ENCODE results near the gene PRR22. TPM values are rescaled to one million over a fixed set of nuclear protein-coding genes. Genes with fewer than 3 reads are reported as not detected.

PRR22 gene
- total RNA-seq, 1 experiment from 2014 or later, result not detected

- peaks cover 10% of the 10 kb centered on the region for H3K4me1 ChIP-seq (ENCODE audit: low read length)
- H3K27me3 ChIP-seq (ENCODE audit: low read length), result no peaks in the 10 kb centered on the region
- no peak overlapping the region for H3K4me3 ChIP-seq (ENCODE audit: low read length)
- DNase-seq, result no peak
- no peaks in the 10 kb centered on the region for H3K9me3 ChIP-seq (ENCODE audit: low read length)
- H3K4me2 ChIP-seq (ENCODE audit: low read depth, low read length, poor library complexity, severe bottlenecking), result no peak overlapping the region
- H3K36me3 ChIP-seq (ENCODE audit: insufficient read depth, low read length), result no peaks in the 10 kb centered on the region
- H4K20me1 ChIP-seq (ENCODE audit: insufficient read depth, low read depth, low read length), result no peaks in the 10 kb centered on the region
- no peak overlapping the region for H3K9ac ChIP-seq (ENCODE audit: low read length)
- no peak overlapping the region for H3K27ac ChIP-seq (ENCODE audit: low read length)
- H3K9me2 ChIP-seq (replicated peaks; ENCODE audit: insufficient read depth, low read length), result no peaks in the 10 kb centered on the region
- no peak overlapping the region for H2AFZ ChIP-seq (ENCODE audit: low read length)
- no peaks in the 10 kb centered on the region for H3K79me2 ChIP-seq (ENCODE audit: low read length)
Observed at GRCh38 chr19:5800361-5801270, 16.1 kb upstream of the PRR22 start.

GRCh38 chr19:5799247-5800241 is 15.0 kb upstream of the PRR22 start:
- Histone ChIP-seq H2AFZ (ENCODE audit: low read length) (no peak overlapping the region), H4K20me1 (ENCODE audit: insufficient read depth, low read depth, low read length) (no peaks in the 10 kb centered on the region), H3K36me3 (ENCODE audit: insufficient read depth, low read length) (no peaks in the 10 kb centered on the region), H3K9me2 (replicated peaks; ENCODE audit: insufficient read depth, low read length) (no peaks in the 10 kb centered on the region), H3K79me2 (ENCODE audit: low read length) (no peaks in the 10 kb centered on the region), H3K9ac (ENCODE audit: low read length) (no peak overlapping the region), H3K4me2 (ENCODE audit: low read depth, low read length, poor library complexity, severe bottlenecking) (no peak overlapping the region), H3K27ac (ENCODE audit: low read length) (no peak overlapping the region), H3K9me3 (ENCODE audit: low read length) (no peaks in the 10 kb centered on the region), H3K27me3 (ENCODE audit: low read length) (no peaks in the 10 kb centered on the region), H3K4me1 (ENCODE audit: low read length) (peaks cover 9% of the 10 kb centered on the region), H3K4me3 (ENCODE audit: low read length) (no peak overlapping the region)
- DNase-seq, result no peak

GRCh38 chr19:5798244-5798643 is 13.7 kb upstream of the PRR22 start:
- no peak overlapping the region for H2AFZ ChIP-seq (ENCODE audit: low read length)
- H4K20me1 ChIP-seq (ENCODE audit: insufficient read depth, low read depth, low read length), result no peaks in the 10 kb centered on the region
- H3K4me2 ChIP-seq (ENCODE audit: low read depth, low read length, poor library complexity, severe bottlenecking), result no peak overlapping the region
- H3K27me3 ChIP-seq (ENCODE audit: low read length), result no peaks in the 10 kb centered on the region
- no peak overlapping the region for H3K4me3 ChIP-seq (ENCODE audit: low read length)
- no peaks in the 10 kb centered on the region for H3K9me2 ChIP-seq (replicated peaks; ENCODE audit: insufficient read depth, low read length)
- H3K9me3 ChIP-seq (ENCODE audit: low read length), result no peaks in the 10 kb centered on the region
- DNase-seq, result no peak
- no peaks in the 10 kb centered on the region for H3K36me3 ChIP-seq (ENCODE audit: insufficient read depth, low read length)
- H3K79me2 ChIP-seq (ENCODE audit: low read length), result no peaks in the 10 kb centered on the region
- no peak overlapping the region for H3K9ac ChIP-seq (ENCODE audit: low read length)
- H3K27ac ChIP-seq (ENCODE audit: low read length), result no peak overlapping the region
- H3K4me1 ChIP-seq (ENCODE audit: low read length), result no peaks in the 10 kb centered on the region

GRCh38 chr19:5795382-5795919 is 10.9 kb upstream of the PRR22 start:
- Histone ChIP-seq H3K4me3 (ENCODE audit: low read length) (no peak overlapping the region), H3K27me3 (ENCODE audit: low read length) (no peaks in the 10 kb centered on the region), H3K27ac (ENCODE audit: low read length) (no peak overlapping the region), H3K4me2 (ENCODE audit: low read depth, low read length, poor library complexity, severe bottlenecking) (no peak overlapping the region), H2AFZ (ENCODE audit: low read length) (no peak overlapping the region), H3K9me2 (replicated peaks; ENCODE audit: insufficient read depth, low read length) (no peaks in the 10 kb centered on the region), H3K9ac (ENCODE audit: low read length) (no peak overlapping the region), H3K79me2 (ENCODE audit: low read length) (no peaks in the 10 kb centered on the region), H3K9me3 (ENCODE audit: low read length) (no peaks in the 10 kb centered on the region), H3K36me3 (ENCODE audit: insufficient read depth, low read length) (no peaks in the 10 kb centered on the region), H3K4me1 (ENCODE audit: low read length) (no peaks in the 10 kb centered on the region), H4K20me1 (ENCODE audit: insufficient read depth, low read depth, low read length) (no peaks in the 10 kb centered on the region)
- DNase-seq, result no peak

- peaks cover 6% of the 10 kb centered on the region; the same call in 1 of the 2 replicates for H3K79me2 ChIP-seq (ENCODE audit: low read length)
- H3K4me1 ChIP-seq (ENCODE audit: low read length), result peaks cover 5% of the 10 kb centered on the region
- peaks cover 5% of the 10 kb centered on the region; the same call in 1 of the 2 replicates for H3K36me3 ChIP-seq (ENCODE audit: insufficient read depth, low read length)
- H4K20me1 ChIP-seq (ENCODE audit: insufficient read depth, low read depth, low read length), result no peaks in the 10 kb centered on the region
- no peaks in the 10 kb centered on the region for H3K9me2 ChIP-seq (replicated peaks; ENCODE audit: insufficient read depth, low read length)
- H3K9me3 ChIP-seq (ENCODE audit: low read length), result no peaks in the 10 kb centered on the region
- no peak overlapping the region for H3K4me2 ChIP-seq (ENCODE audit: low read depth, low read length, poor library complexity, severe bottlenecking)
- H3K27me3 ChIP-seq (ENCODE audit: low read length), result no peaks in the 10 kb centered on the region
- no peak overlapping the region for H3K4me3 ChIP-seq (ENCODE audit: low read length)
- DNase-seq, result no peak
- no peak overlapping the region for H3K27ac ChIP-seq (ENCODE audit: low read length)
- H2AFZ ChIP-seq (ENCODE audit: low read length), result no peak overlapping the region
- no peak overlapping the region for H3K9ac ChIP-seq (ENCODE audit: low read length)
Observed at GRCh38 chr19:5793188-5793587, 8.6 kb upstream of the PRR22 start.

- Histone ChIP-seq H3K79me2 (ENCODE audit: low read length) (peaks cover 6% of the 10 kb centered on the region; the same call in 1 of the 2 replicates), H3K9me2 (replicated peaks; ENCODE audit: insufficient read depth, low read length) (no peaks in the 10 kb centered on the region), H3K4me1 (ENCODE audit: low read length) (peaks cover 5% of the 10 kb centered on the region), H3K9me3 (ENCODE audit: low read length) (no peaks in the 10 kb centered on the region), H4K20me1 (ENCODE audit: insufficient read depth, low read depth, low read length) (no peaks in the 10 kb centered on the region), H3K9ac (ENCODE audit: low read length) (no peak overlapping the region), H3K36me3 (ENCODE audit: insufficient read depth, low read length) (peaks cover 5% of the 10 kb centered on the region; the same call in 1 of the 2 replicates), H3K27me3 (ENCODE audit: low read length) (no peaks in the 10 kb centered on the region), H2AFZ (ENCODE audit: low read length) (no peak overlapping the region), H3K4me3 (ENCODE audit: low read length) (no peak overlapping the region), H3K4me2 (ENCODE audit: low read depth, low read length, poor library complexity, severe bottlenecking) (no peak overlapping the region), H3K27ac (ENCODE audit: low read length) (no peak overlapping the region)
- DNase-seq, result no peak
Observed at GRCh38 chr19:5792224-5792623, 7.7 kb upstream of the PRR22 start.

GRCh38 chr19:5790559-5791520 is 6.3 kb upstream of the PRR22 start, which contains the start of gene DUS3L:
TSS of gene DUS3L (minus strand) at chr19:5791163. CDS start at chr19:5791141, 22 bp downstream.
- H3K27me3 ChIP-seq (ENCODE audit: low read length), result no peaks in the 10 kb centered on the region
- DNase-seq, result peak; percentile 96
- no peaks in the 10 kb centered on the region for H3K9me3 ChIP-seq (ENCODE audit: low read length)
- H3K27ac ChIP-seq (ENCODE audit: low read length), result peak within 1 kb of the TSS; percentile 61; the same call in 1 of the 2 replicates
- H3K9me2 ChIP-seq (replicated peaks; ENCODE audit: insufficient read depth, low read length), result no peaks in the 10 kb centered on the region
- H2AFZ ChIP-seq (ENCODE audit: low read length), result no peak within 1 kb of the TSS; the same call in 1 of the 2 replicates
- H3K4me1 ChIP-seq (ENCODE audit: low read length), result peaks cover 5% of the 10 kb centered on the region
- H3K79me2 ChIP-seq (ENCODE audit: low read length), result peaks cover 6% of the 10 kb centered on the region; the same call in 1 of the 2 replicates
- peak within 1 kb of the TSS; percentile 74 for H3K4me3 ChIP-seq (ENCODE audit: low read length)
- peak within 1 kb of the TSS; percentile 85 for H3K9ac ChIP-seq (ENCODE audit: low read length)
- no peaks in the 10 kb centered on the region for H4K20me1 ChIP-seq (ENCODE audit: insufficient read depth, low read depth, low read length)
- H3K4me2 ChIP-seq (ENCODE audit: low read depth, low read length, poor library complexity, severe bottlenecking), result peak within 1 kb of the TSS; percentile 66
- H3K36me3 ChIP-seq (ENCODE audit: insufficient read depth, low read length), result peaks cover 5% of the 10 kb centered on the region; the same call in 1 of the 2 replicates

Measured in Karpas-422 (cell line).